Testis (tissue), 3 donors: Measurements from ENCODE around the gene MRPS7. TPM values are rescaled to one million over a fixed set of nuclear protein-coding genes. Genes with fewer than 3 reads are reported as not detected.

Source experiments
- DNase-seq: peaks from one replicate; pipeline ENCODE4 v3.0.0-alpha.2; 2019
- H3K27ac ChIP-seq, 2 donors: fragments of 200-600 bp; sonication (generic); one replicate each; pipeline ENCODE4 v1.5.1; 2019
- H3K27me3 ChIP-seq: fragments of 200-600 bp; sonication (generic); one replicate; pipeline ENCODE4 v1.5.1; 2019
- H3K36me3 ChIP-seq: fragments of 200-600 bp; sonication (generic); one replicate; pipeline ENCODE4 v1.5.1; 2017; ENCODE audit warnings: low read depth; ENCODE audit errors: missing control alignments
- H3K4me1 ChIP-seq: fragments of 200-600 bp; sonication (generic); one replicate; pipeline ENCODE4 v1.5.1; 2019
- H3K4me3 ChIP-seq, 2 donors: fragments of 200-600 bp; sonication (generic); one replicate each; pipeline ENCODE4 v1.5.1; 2017 to 2019
- H3K9me3 ChIP-seq: fragments of 200-600 bp; sonication (generic); one replicate; pipeline ENCODE4 v1.5.1; 2017
- CTCF ChIP-seq, 3 experiments: fragments of 450-650 bp in 2 of 3; fragments of 200-600 bp in 1 of 3; sonication (generic) in 1 of 3; IDR thresholded peaks; one replicate each; pipeline ENCODE4 v1.5.1; 2016 to 2019; ENCODE audit warnings: antibody characterized with exemption in 3 of 3, mild to moderate bottlenecking in 2 of 3, moderate library complexity in 1 of 3
- POLR2A ChIP-seq: fragments of 450-650 bp; IDR thresholded peaks from one replicate; pipeline ENCODE4 v1.6.1; 2017; ENCODE audit warnings: antibody characterized with exemption, mild to moderate bottlenecking, moderate library complexity
- WGBS, 2 donors: methylation state at CpG; one replicate each; pipeline ENCODE4 v1.1.5; 2018; 5-methylcytosine and 5-hydroxymethylcytosine counted together
- intact Hi-C: fragments of 100-400 bp; cut with DNase I; formaldehyde crosslinking; loops from one replicate; pipeline ENCODE4 v1.15.1; 2023; ENCODE audit warnings: low total_unique reads
- polyA plus RNA-seq: library from polyadenylated mRNA; stranded (reverse); fragments of 350-450 nt; fragmentation: Illumina TruSeq; extraction: RNeasy Lipid Tissue Mini Kit (QIAGEN cat#74804); gene quantifications from one replicate; pipeline ENCODE4 v1.2.3, GENCODE V29; 2014; ENCODE audit warnings: low read depth, low replicate concordance; ENCODE audit not compliant: insufficient read depth
- total RNA-seq, 2 donors: library from RNA; depleted of rRNA; stranded (reverse); fragments of >200 nt; gene quantifications; one replicate each; pipeline ENCODE4 v1.2.3, GENCODE V29; 2016

MRPS7 gene
- total and polyA plus RNA-seq, 3 donors from 2014 or later = 53.3 to 83.5 (median 72.9) TPM

DNA sequence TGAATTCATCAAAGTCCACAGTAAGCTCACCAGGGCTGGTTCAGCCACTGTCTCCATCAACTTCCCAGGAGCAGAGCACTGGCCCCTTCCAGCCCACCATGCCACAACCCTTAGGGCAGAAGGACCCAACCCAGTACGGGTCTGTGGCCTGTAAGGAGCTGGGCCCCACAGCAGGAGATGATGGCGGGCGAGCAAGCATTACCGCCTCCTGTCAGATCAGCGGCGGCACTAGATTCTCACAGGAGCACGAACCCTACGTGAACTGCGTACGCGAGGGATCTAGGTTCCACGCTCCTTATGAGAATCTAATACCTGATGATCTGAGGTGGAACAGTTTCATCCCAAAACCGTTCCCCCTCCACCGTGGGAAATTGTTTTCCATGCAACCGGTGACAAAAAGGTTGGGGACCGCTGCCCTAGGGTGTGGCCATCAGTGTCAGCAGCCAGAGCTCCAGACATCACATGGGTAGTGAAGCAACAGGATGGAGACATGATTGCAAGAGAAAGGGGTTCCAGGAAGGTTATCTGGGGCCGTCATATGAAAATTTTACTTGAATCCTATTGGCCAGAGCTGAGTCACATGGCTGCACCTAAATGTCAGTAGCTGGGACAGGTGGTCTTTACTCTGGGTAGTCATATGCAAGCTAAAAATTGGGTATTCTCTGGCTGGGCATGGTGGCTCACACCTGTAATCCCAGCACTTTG is 40.0 kb downstream of the MRPS7 start:
- H3K4me1 ChIP-seq = no peaks in the 10 kb centered on the region
- no peaks in the 10 kb centered on the region for H3K9me3 ChIP-seq
- no peak for DNase-seq
- intact Hi-C loops = no loop called here
- no peak overlapping the region for H3K27ac ChIP-seq
- no peaks in the 10 kb centered on the region for H3K36me3 ChIP-seq
- no peak for TF ChIP-seq CTCF (IDR thresholded peaks at IDR 0.05)
- TF ChIP-seq POLR2A = no peak
- no peak overlapping the region for H3K4me3 ChIP-seq
- H3K27me3 ChIP-seq = no peaks in the 10 kb centered on the region
- 87 to 89% methylated on average over 16 to 17 of the region's 17 CpGs for WGBS, 2 donors

- Histone ChIP-seq H3K4me1 (no peaks in the 10 kb centered on the region), H3K4me3 (no peak overlapping the region), H3K9me3 (no peaks in the 10 kb centered on the region), H3K27me3 (no peaks in the 10 kb centered on the region), H3K27ac (no peak overlapping the region), H3K36me3 (no peaks in the 10 kb centered on the region)
- no peak for TF ChIP-seq POLR2A
- no peak for TF ChIP-seq CTCF (IDR thresholded peaks at IDR 0.05)
- intact Hi-C loops = no loop called here
- DNase-seq = no peak
- 85 to 89% methylated on average over 12 to 13 of the region's 13 CpGs for WGBS, 2 donors
These were observed 46.5 kb downstream of the MRPS7 start for GRCh38 chr17:75307957-75308731.

DNA sequence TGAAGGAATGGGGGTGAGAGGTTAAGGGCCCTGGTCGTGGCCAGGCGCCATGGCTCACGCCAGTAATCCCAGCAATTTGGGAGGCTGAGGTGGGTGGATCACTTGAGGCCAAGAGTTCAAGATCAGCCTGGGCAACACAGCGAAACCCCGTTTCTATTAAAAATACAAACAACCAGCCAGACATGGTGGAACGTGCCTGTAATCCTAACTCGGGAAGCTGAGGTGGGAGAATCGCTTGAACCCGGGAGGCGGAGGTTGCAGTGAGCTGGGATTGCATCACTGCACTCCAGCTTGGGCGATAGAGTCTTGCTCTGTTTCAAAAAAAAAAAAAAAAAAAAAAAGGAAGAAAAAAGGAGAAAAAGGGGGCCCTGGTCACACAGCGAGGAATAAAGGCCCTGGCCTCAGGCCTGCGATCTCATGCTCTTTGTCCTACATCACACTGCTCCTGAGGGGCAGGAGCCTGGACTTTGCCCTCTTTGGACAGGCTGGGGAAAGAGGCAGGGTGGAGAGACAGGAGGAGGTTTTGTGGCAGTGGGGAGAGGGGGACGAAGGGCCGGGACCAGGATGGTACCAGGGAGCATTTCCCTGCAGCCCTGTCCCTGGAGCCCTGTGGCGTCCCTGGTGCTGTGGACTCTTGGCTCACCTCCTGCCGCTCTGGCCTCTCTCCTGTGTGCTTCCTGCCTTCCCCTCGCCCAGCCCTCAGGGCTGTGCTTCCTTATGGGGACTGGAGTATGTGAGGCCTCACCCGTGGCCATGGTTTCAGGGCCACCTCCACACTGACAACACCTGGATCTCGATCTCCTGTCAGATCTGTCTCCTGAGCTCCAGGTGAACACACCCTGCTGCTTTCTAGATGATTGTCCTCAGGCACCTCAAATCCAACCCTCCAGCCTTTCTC is 47.3 kb downstream of the MRPS7 start:
- 68 to 85% methylated on average over 17 to 20 of the region's 20 CpGs for WGBS, 2 donors
- DNase-seq = no peak
- TF ChIP-seq CTCF (IDR thresholded peaks at IDR 0.05) = no peak
- no peak for TF ChIP-seq POLR2A
- H3K27ac ChIP-seq = no peak overlapping the region
- H3K27me3 ChIP-seq = no peaks in the 10 kb centered on the region
- intact Hi-C loops = no loop called here
- H3K9me3 ChIP-seq = no peaks in the 10 kb centered on the region
- no peak overlapping the region for H3K4me3 ChIP-seq
- H3K4me1 ChIP-seq = no peaks in the 10 kb centered on the region
- H3K36me3 ChIP-seq = no peaks in the 10 kb centered on the region

- intact Hi-C loops = no loop called here
- DNase-seq = no peak
- Histone ChIP-seq H3K9me3 (no peaks in the 10 kb centered on the region), H3K4me1 (no peaks in the 10 kb centered on the region), H3K27ac (no peak overlapping the region), H3K27me3 (no peaks in the 10 kb centered on the region), H3K4me3 (no peak overlapping the region), H3K36me3 (no peaks in the 10 kb centered on the region)
- WGBS, 2 donors = 75 to 84% methylated on average over 14 of the region's 14 CpGs
- TF ChIP-seq POLR2A = no peak
- no peak for TF ChIP-seq CTCF (IDR thresholded peaks at IDR 0.05)
These were observed 52.4 kb downstream of the MRPS7 start for GRCh38 chr17:75313941-75314551.
